Choroid plexus epithelial cell (primary cell): ENCODE data around the gene HDAC9.

Experiments
- DNase-seq: peaks from one replicate; pipeline ENCODE4 v3.0.0-alpha.2; 2010; ENCODE audit warnings: low read depth
- H3K4me3 ChIP-seq: 2 replicates; pipeline ENCODE4 v1.5.1; 2011; ENCODE audit warnings: low read depth, mild to moderate bottlenecking, control low read depth, low read length, moderate library complexity
- TF ChIP-seq, protein P1 (sequence below): conservative IDR thresholded peaks from 2 replicates; pipeline ENCODE4 v1.5.1; 2011; ENCODE audit warnings: low read depth, mild to moderate bottlenecking, control low read depth, inconsistent platforms, low read length, moderate library complexity

The HDAC9 gene

DNA sequence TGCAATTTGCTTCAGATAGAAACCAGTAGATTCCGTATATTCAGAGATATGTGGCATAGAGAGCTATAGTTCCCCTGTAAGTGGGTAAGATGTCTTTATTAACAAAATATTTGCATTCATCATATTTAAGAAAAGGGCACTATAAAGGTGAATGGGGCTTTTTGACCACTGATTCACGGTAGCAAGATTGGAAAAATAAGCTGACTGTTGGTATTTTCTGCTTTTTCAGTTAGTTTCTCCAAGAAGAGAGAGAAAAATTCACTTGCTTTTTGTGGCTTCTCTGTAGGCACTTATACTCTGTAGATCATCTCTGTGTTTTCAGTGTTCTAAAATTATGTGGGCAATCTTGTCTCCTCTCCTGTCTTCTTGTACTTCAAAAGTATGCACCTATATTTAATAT is 376.8 kb downstream of the HDAC9 start:
- no peak overlapping the region for H3K4me3 ChIP-seq
- DNase-seq = no peak
- TF ChIP-seq, protein P1, sequence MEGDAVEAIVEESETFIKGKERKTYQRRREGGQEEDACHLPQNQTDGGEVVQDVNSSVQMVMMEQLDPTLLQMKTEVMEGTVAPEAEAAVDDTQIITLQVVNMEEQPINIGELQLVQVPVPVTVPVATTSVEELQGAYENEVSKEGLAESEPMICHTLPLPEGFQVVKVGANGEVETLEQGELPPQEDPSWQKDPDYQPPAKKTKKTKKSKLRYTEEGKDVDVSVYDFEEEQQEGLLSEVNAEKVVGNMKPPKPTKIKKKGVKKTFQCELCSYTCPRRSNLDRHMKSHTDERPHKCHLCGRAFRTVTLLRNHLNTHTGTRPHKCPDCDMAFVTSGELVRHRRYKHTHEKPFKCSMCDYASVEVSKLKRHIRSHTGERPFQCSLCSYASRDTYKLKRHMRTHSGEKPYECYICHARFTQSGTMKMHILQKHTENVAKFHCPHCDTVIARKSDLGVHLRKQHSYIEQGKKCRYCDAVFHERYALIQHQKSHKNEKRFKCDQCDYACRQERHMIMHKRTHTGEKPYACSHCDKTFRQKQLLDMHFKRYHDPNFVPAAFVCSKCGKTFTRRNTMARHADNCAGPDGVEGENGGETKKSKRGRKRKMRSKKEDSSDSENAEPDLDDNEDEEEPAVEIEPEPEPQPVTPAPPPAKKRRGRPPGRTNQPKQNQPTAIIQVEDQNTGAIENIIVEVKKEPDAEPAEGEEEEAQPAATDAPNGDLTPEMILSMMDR = no peak

DNA sequence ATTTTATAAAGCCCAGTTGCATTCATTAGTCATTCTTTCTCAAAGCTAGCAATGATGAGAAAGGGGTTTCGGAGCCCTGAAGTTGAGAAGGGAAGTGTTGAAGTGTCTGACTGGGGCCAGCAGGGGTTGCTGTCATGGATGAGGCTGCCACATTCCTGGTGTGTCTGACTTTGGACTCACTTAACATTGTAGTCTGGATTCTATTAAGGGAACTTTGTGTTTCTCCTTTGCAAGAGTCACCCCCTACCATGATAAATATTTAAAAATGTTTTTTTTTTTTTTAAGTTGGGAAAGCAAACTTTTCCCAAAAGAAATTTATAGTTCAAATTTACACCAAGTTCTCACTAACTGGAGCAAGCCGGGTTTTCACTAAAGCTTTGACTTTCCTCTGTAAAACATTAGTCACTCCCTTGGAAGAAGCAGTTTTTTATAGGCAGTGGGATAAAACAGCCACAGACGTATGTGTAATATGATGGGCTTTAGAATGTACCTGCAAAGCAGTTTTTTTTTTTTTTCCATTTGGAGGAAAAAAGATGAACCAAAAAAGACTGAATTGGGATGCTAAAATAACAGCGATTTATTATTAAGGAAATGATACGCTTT is 378.3 kb downstream of the HDAC9 start:
- peak; percentile 74 for DNase-seq
- TF ChIP-seq, protein P1 = peak; percentile 83
- H3K4me3 ChIP-seq = no peak overlapping the region

DNA sequence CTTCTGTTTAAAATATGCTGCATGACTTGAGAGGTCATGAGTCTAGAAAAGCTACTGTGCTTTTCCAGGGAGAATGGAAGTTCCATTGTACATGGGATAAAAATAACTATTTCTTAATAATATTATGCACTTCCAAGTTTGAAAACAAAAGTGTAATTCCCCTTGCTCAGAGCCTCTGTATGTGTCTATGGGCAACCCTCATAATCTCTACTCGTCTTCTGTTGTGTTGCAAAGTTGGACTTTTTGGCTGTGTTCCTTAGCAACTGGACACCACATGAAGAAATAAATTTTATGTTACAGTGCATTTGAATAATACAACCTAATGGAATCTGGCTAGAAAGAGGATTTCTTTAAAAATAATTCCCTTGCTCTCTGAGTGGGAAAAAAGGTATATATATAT is 379.3 kb downstream of the HDAC9 start:
- H3K4me3 ChIP-seq = no peak overlapping the region
- peak; percentile 38 for DNase-seq
- TF ChIP-seq, protein P1 = no peak

DNA sequence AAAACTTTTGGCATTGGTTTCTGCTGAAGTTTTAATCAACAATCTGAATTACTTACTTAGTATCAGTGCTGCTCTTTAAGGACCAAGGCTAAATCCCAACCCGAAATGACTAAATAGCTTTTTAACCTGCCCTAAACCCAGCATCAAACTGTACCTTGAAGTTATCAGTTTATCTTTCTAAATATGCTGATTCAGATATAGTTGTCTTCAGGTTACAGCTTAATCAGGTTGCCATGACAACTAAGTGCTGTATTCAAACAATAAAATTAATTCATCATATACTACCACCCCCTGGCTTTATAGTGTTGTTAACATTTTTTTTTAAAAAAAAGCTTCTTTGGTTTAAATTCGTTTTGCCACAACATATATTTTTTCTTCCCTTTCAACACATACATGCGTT is 382.3 kb downstream of the HDAC9 start:
- TF ChIP-seq, protein P1 = no peak

DNA sequence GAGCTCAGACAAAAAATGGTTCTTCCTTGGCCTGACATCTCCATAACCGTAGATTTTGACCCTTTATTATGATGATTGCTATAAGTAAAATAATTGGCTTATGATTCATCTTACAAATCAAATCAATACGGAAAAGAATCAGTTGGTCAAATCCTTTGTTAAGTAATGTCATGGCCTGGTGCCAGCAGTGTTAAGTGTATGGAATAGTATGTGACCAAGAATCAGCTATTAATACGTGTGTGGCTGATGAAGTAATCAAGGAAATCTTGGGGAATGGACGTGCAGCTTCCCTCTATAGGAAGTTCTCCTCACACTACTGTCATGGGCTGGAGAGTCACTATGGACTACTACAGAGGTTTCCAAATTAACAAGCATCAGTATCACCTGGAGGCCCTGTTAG is 391.3 kb downstream of the HDAC9 start:
- TF ChIP-seq, protein P1 = no peak
- DNase-seq = no peak
- H3K4me3 ChIP-seq = no peak overlapping the region

More for the DNA sequence above, 382.3 kb downstream of the HDAC9 start:
- H3K4me3 ChIP-seq = no peak overlapping the region
- no peak for DNase-seq

DNA sequence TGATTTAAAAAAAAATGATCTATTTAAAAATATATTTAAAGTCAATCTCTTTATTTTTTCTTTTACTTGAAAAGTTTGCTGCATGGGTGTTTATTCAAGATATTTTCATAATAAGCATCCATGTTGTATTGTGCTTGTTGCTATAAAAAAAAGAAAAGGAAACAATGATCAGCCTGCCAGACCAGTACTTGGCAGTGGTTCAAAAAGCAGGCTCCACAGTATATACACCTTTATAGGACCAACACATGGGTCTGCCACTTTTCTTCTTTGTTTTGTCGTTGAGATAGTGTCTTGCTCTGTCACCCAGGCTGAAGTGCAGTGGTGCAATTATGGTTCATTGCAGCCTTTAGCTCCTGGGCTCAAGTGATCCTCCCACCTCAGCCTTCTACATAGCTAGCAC is 393.9 kb downstream of the HDAC9 start:
- TF ChIP-seq, protein P1 = no peak

DNA sequence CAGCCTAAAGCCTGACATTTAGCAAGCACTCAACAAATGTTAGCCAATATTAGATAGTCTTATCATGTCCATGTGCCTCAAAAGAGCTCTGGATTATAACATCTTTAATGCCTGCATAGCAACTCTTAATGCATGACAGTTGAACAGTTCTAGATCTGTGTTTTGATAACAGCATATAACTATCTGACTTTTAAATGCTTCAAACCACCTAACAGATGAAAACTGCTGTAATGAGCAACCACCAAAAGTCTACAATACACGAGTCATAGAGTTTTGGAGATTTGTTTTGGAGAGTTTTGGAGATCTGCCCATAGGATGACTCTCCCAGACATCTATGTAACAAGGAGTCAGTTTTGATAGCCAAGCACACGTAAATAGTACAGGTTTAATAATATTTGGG is 394.6 kb downstream of the HDAC9 start:
- DNase-seq = peak; percentile 88
- H3K4me3 ChIP-seq = no peak overlapping the region
- TF ChIP-seq, protein P1 = no peak

More for the DNA sequence above, 393.9 kb downstream of the HDAC9 start:
- DNase-seq = no peak
- no peak overlapping the region for H3K4me3 ChIP-seq
